Loucy (cell line): Measurements from ENCODE around the gene SHMT2.

Source experiments
- H2AFZ ChIP-seq: fragments of 200-600 bp; sonication (generic); 2 replicates; pipeline ENCODE4 v1.6.0; 2016; ENCODE audit warnings: antibody characterized with exemption, mild to moderate bottlenecking, low read length, moderate library complexity
- H3F3A ChIP-seq: fragments of 200-600 bp; 2 replicates; pipeline ENCODE4 v1.6.0; 2016; ENCODE audit warnings: antibody characterized with exemption, low read depth, mild to moderate bottlenecking
- H3K27me3 ChIP-seq: fragments of 200-600 bp; sonication (generic); 2 replicates; pipeline ENCODE4 v1.6.1; 2014; ENCODE audit warnings: low read length, mild to moderate bottlenecking; ENCODE audit not compliant: insufficient read depth, poor library complexity, severe bottlenecking
- H3K36me3 ChIP-seq: fragments of 200-600 bp; sonication (generic); 2 replicates; pipeline ENCODE4 v1.6.1; 2016; ENCODE audit warnings: low read length; ENCODE audit not compliant: insufficient read depth
- H3K4me1 ChIP-seq: fragments of 200-600 bp; sonication (generic); 2 replicates; pipeline ENCODE4 v1.5.1; 2014; ENCODE audit warnings: low read length, mild to moderate bottlenecking; ENCODE audit not compliant: insufficient read depth, poor library complexity, severe bottlenecking
- H3K4me2 ChIP-seq: fragments of 200-600 bp; sonication (generic); 2 replicates; pipeline ENCODE4 v1.6.0; 2014; ENCODE audit warnings: antibody characterized with exemption, low read length, low read depth, mild to moderate bottlenecking; ENCODE audit not compliant: poor library complexity, severe bottlenecking
- H3K4me3 ChIP-seq: fragments of 200-600 bp; sonication (generic); 2 replicates; pipeline ENCODE4 v1.5.1; 2014; ENCODE audit warnings: low read length, mild to moderate bottlenecking, mixed read lengths; ENCODE audit not compliant: poor library complexity, severe bottlenecking
- H3K79me2 ChIP-seq: fragments of 200-600 bp; sonication (generic); 2 replicates; pipeline ENCODE4 v1.6.1; 2014; ENCODE audit warnings: low read length; ENCODE audit not compliant: insufficient read depth
- H3K9ac ChIP-seq: fragments of 200-600 bp; sonication (generic); 2 replicates; pipeline ENCODE4 v1.6.0; 2014; ENCODE audit warnings: mild to moderate bottlenecking, low read depth, low read length, moderate library complexity; ENCODE audit not compliant: poor library complexity, severe bottlenecking
- H3K9me2 ChIP-seq: fragments of 200-600 bp; sonication (generic); replicated peaks from 2 replicates; pipeline ENCODE4 v1.6.1; 2016; ENCODE audit warnings: low read depth, low read length, mixed read lengths
- H3K9me3 ChIP-seq: fragments of 200-600 bp; sonication (generic); 2 replicates; pipeline ENCODE4 v1.6.1; 2014; ENCODE audit warnings: mild to moderate bottlenecking, antibody characterized with exemption, low read length, low read depth; ENCODE audit not compliant: insufficient read depth
- H4K20me1 ChIP-seq: fragments of 200-600 bp; sonication (generic); 2 replicates; pipeline ENCODE4 v1.6.0; 2014; ENCODE audit warnings: antibody characterized with exemption, low read length, mild to moderate bottlenecking; ENCODE audit not compliant: insufficient read depth, poor library complexity, severe bottlenecking
- CTCF ChIP-seq: fragments of 200-600 bp; sonication (generic); conservative IDR thresholded peaks from 2 replicates; pipeline ENCODE4 v1.5.1; 2014; ENCODE audit warnings: mild to moderate bottlenecking, antibody characterized with exemption, low read length
- EZH2phosphoT487 ChIP-seq: fragments of 200-600 bp; IDR thresholded peaks from 2 replicates; pipeline ENCODE4 v1.6.1; 2018; ENCODE audit warnings: antibody characterized with exemption, mild to moderate bottlenecking, moderate library complexity, borderline replicate concordance

SHMT2 gene

GRCh38 chr12:57201631-57202030, 27.9 kb upstream of the SHMT2 start:
- no peak overlapping the region for H3K4me2 ChIP-seq
- TF ChIP-seq EZH2phosphoT487 (no peak), CTCF (no peak)
- H3F3A ChIP-seq = no peaks in the 10 kb centered on the region
- peaks cover 1% of the 10 kb centered on the region for H3K4me1 ChIP-seq
- no peaks in the 10 kb centered on the region for H3K79me2 ChIP-seq
- no peaks in the 10 kb centered on the region for H4K20me1 ChIP-seq
- H3K9ac ChIP-seq = no peak overlapping the region
- H3K9me3 ChIP-seq = no peaks in the 10 kb centered on the region
- H3K27me3 ChIP-seq = no peaks in the 10 kb centered on the region
- H3K4me3 ChIP-seq = no peak overlapping the region
- no peak overlapping the region for H2AFZ ChIP-seq
- no peaks in the 10 kb centered on the region for H3K9me2 ChIP-seq
- no peaks in the 10 kb centered on the region for H3K36me3 ChIP-seq

GRCh38 chr12:57202321-57202720, 27.2 kb upstream of the SHMT2 start:
- no peaks in the 10 kb centered on the region for H3K36me3 ChIP-seq
- no peaks in the 10 kb centered on the region for H3K79me2 ChIP-seq
- no peak overlapping the region for H3K9ac ChIP-seq
- no peak for TF ChIP-seq EZH2phosphoT487
- TF ChIP-seq CTCF = no peak
- H3K27me3 ChIP-seq = no peaks in the 10 kb centered on the region
- H3K9me3 ChIP-seq = no peaks in the 10 kb centered on the region
- no peaks in the 10 kb centered on the region for H4K20me1 ChIP-seq
- no peaks in the 10 kb centered on the region for H3K9me2 ChIP-seq
- H2AFZ ChIP-seq = no peak overlapping the region
- no peak overlapping the region for H3K4me2 ChIP-seq
- no peaks in the 10 kb centered on the region for H3F3A ChIP-seq
- no peaks in the 10 kb centered on the region for H3K4me1 ChIP-seq
- H3K4me3 ChIP-seq = no peak overlapping the region

- no peak for TF ChIP-seq CTCF
- TF ChIP-seq EZH2phosphoT487 = no peak
- Histone ChIP-seq H3K27me3 (no peaks in the 10 kb centered on the region), H3K4me2 (no peak overlapping the region), H3K4me1 (no peaks in the 10 kb centered on the region), H3K9me3 (no peaks in the 10 kb centered on the region), H3K79me2 (no peaks in the 10 kb centered on the region), H3K4me3 (no peak overlapping the region), H4K20me1 (no peaks in the 10 kb centered on the region), H3K9ac (no peak overlapping the region), H3K9me2 (no peaks in the 10 kb centered on the region), H3K36me3 (no peaks in the 10 kb centered on the region), H2AFZ (no peak overlapping the region), H3F3A (no peaks in the 10 kb centered on the region)
Measured at GRCh38 chr12:57203201-57203600, 26.3 kb upstream of the SHMT2 start.
